ENCODE data around the gene TICAM1. TPM values are rescaled to one million over a fixed set of nuclear protein-coding genes. Genes with fewer than 3 reads are reported as not detected.

TICAM1 gene
- total RNA-seq, 1 experiment from 2014 or later = 12.2 TPM

DNA sequence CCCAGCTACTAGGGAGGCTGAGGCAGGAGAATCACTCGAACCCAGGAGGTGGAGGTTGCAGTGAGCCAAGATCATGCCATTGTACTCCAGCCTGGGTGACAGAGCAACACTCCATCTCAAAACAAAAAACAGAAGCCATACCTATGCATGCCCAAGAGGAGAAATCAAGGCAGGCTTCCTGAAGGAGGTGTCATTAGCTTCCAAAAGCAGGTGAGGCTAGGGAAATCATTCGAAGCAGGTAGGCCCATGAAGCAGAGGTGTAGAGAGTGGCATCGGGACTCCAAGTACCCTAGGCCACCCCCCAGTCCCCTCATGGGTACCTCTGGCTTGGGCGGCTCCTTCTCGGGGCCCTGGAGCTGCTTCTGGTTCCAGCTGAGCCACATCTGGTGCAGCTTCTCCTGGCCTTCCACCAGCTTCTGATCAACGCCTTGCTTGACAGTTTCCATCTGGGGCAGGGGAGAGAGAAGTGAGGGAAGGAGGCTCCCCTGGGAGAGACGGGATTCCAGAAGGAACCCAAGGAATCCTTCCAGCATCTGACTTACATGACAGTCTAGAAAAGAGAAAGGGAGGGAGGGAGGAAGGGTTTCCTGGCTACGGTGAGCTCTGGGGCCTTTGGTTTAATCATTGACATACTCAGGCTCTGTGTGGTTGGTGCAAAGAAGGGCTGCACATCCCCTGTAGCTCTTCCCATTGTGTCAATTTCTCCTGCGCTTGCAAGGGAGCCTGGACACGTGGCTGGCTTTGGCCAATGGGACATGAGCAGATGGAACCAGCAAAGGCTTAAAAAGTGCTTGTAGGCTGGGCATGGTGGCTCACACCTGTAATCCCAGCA is 13.1 kb upstream of the TICAM1 start:
- Histone ChIP-seq H3K9me3 (ENCODE audit: control insufficient read depth, insufficient read depth, low read depth, low read length) (no peaks in the 10 kb centered on the region), H3K27me3 (ENCODE audit: control insufficient read depth, insufficient read depth, low read length) (no peaks in the 10 kb centered on the region), H3K27ac (ENCODE audit: low read length) (no peak overlapping the region), H3K4me1 (ENCODE audit: control insufficient read depth, insufficient read depth, low read length) (no peaks in the 10 kb centered on the region), H3K36me3 (ENCODE audit: control insufficient read depth, insufficient read depth, low read length) (no peaks in the 10 kb centered on the region; the same call in 1 of the 2 replicates), H3K4me3 (ENCODE audit: low read depth in 2 of 2, low read length in 2 of 2) (no peak overlapping the region)
- no peak for DNase-seq (ENCODE audit: low read depth, low spot score)
- in situ Hi-C loops (cut with HindIII; ENCODE audit: low pct_unique_long_range_greater_than_20kb, low sequenced_read_pairs) (no loop called here), intact Hi-C loops (cut with micrococcal nuclease; ENCODE audit: unreplicated experiment) (no loop called here)
- TF ChIP-seq SIN3A (IDR thresholded peaks at IDR 0.05; ENCODE audit: borderline replicate concordance, insufficient read depth, low read depth, low read length) = no peak
- TF ChIP-seq POLR2AphosphoS5 (IDR thresholded peaks at IDR 0.05; ENCODE audit: low read depth, low read length) = no peak
- TF ChIP-seq, protein P1, sequence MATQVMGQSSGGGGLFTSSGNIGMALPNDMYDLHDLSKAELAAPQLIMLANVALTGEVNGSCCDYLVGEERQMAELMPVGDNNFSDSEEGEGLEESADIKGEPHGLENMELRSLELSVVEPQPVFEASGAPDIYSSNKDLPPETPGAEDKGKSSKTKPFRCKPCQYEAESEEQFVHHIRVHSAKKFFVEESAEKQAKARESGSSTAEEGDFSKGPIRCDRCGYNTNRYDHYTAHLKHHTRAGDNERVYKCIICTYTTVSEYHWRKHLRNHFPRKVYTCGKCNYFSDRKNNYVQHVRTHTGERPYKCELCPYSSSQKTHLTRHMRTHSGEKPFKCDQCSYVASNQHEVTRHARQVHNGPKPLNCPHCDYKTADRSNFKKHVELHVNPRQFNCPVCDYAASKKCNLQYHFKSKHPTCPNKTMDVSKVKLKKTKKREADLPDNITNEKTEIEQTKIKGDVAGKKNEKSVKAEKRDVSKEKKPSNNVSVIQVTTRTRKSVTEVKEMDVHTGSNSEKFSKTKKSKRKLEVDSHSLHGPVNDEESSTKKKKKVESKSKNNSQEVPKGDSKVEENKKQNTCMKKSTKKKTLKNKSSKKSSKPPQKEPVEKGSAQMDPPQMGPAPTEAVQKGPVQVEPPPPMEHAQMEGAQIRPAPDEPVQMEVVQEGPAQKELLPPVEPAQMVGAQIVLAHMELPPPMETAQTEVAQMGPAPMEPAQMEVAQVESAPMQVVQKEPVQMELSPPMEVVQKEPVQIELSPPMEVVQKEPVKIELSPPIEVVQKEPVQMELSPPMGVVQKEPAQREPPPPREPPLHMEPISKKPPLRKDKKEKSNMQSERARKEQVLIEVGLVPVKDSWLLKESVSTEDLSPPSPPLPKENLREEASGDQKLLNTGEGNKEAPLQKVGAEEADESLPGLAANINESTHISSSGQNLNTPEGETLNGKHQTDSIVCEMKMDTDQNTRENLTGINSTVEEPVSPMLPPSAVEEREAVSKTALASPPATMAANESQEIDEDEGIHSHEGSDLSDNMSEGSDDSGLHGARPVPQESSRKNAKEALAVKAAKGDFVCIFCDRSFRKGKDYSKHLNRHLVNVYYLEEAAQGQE (IDR thresholded peaks at IDR 0.05; ENCODE audit: insufficient read depth in 1 of 2, low read depth in 2 of 2, low read length in 1 of 2) = no peak
- TF ChIP-seq TCF7L2 (IDR thresholded peaks at IDR 0.05; ENCODE audit: low read depth, low read length) = no peak
- TF ChIP-seq, protein P2, sequence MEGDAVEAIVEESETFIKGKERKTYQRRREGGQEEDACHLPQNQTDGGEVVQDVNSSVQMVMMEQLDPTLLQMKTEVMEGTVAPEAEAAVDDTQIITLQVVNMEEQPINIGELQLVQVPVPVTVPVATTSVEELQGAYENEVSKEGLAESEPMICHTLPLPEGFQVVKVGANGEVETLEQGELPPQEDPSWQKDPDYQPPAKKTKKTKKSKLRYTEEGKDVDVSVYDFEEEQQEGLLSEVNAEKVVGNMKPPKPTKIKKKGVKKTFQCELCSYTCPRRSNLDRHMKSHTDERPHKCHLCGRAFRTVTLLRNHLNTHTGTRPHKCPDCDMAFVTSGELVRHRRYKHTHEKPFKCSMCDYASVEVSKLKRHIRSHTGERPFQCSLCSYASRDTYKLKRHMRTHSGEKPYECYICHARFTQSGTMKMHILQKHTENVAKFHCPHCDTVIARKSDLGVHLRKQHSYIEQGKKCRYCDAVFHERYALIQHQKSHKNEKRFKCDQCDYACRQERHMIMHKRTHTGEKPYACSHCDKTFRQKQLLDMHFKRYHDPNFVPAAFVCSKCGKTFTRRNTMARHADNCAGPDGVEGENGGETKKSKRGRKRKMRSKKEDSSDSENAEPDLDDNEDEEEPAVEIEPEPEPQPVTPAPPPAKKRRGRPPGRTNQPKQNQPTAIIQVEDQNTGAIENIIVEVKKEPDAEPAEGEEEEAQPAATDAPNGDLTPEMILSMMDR (IDR thresholded peaks at IDR 0.05) = no peak
- CTCF ChIA-PET = no interaction called here
- no TSS peak for BruUV-seq (replicated peaks)
- POLR2A ChIA-PET = no interaction called here
- no peak for ATAC-seq

DNA sequence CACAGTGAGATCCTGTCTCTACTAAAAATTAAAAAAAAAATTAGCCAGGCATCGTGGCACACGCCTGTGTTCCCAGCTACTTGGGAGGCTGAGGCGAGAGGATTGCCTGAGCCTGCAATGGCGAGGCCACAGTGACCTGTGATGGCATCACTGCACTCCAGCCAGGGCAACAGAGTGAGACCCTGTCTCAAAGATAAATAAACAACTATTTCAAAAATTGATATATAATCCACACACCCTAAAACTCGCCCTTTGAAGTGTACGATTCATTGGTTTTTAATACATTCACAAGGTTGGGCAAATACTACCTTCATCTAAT is 12.1 kb upstream of the TICAM1 start:
- BruUV-seq (replicated peaks) = no TSS peak
- ATAC-seq (no peak; the same call in 1 of the 2 replicates), DNase-seq (ENCODE audit: low read depth, low spot score) (no peak)
- no peaks in the 10 kb centered on the region; the same call in 1 of the 2 replicates for H3K36me3 ChIP-seq (ENCODE audit: control insufficient read depth, insufficient read depth, low read length)
- no peaks in the 10 kb centered on the region for H3K4me1 ChIP-seq (ENCODE audit: control insufficient read depth, insufficient read depth, low read length)
- ChIA-PET CTCF (no interaction called here), POLR2A (no interaction called here)
- H3K27ac ChIP-seq (ENCODE audit: low read length) = no peak overlapping the region
- in situ Hi-C loops (cut with HindIII; ENCODE audit: low pct_unique_long_range_greater_than_20kb, low sequenced_read_pairs) = no loop called here
- no peaks in the 10 kb centered on the region for H3K27me3 ChIP-seq (ENCODE audit: control insufficient read depth, insufficient read depth, low read length)
- H3K4me3 ChIP-seq (ENCODE audit: low read depth in 2 of 2, low read length in 2 of 2) = no peak overlapping the region
- intact Hi-C loops (cut with micrococcal nuclease; ENCODE audit: unreplicated experiment) = no loop called here
- no peaks in the 10 kb centered on the region for H3K9me3 ChIP-seq (ENCODE audit: control insufficient read depth, insufficient read depth, low read depth, low read length)
- TF ChIP-seq SIN3A (IDR thresholded peaks at IDR 0.05; ENCODE audit: borderline replicate concordance, insufficient read depth, low read depth, low read length) (no peak), POLR2AphosphoS5 (IDR thresholded peaks at IDR 0.05; ENCODE audit: low read depth, low read length) (no peak), TCF7L2 (IDR thresholded peaks at IDR 0.05; ENCODE audit: low read depth, low read length) (no peak)
- TF ChIP-seq, protein P1 (IDR thresholded peaks at IDR 0.05; ENCODE audit: insufficient read depth in 1 of 2, low read depth in 2 of 2, low read length in 1 of 2) = no peak
- TF ChIP-seq, protein P2 (IDR thresholded peaks at IDR 0.05) = no peak

All from Panc1 (cell line).